Heart right ventricle (tissue), 16 donors: Measurements from ENCODE around the gene ARHGEF12. TPM values are rescaled to one million over a fixed set of nuclear protein-coding genes. Genes with fewer than 3 reads are reported as not detected.

Source experiments
- ATAC-seq, 8 donors: fragments of 200-7000 bp; cut with Tn5 transposase; one replicate each; pipeline ENCODE4 v1.9.1; 2020; ENCODE audit warnings: mild to moderate bottlenecking in 8 of 8, moderate library complexity in 8 of 8, moderate number of reproducible peaks in 1 of 8
- DNase-seq, 2 donors: peaks; one replicate each; pipeline ENCODE4 v3.0.0-alpha.2; 2020
- H3K27ac ChIP-seq, 10 donors: fragments of 200-600 bp; sonication (generic) in 2 of 10; one replicate each; pipeline versions ENCODE4 v1.5.0 to v1.8.0; 2020 to 2022; ENCODE audit warnings: mild to moderate bottlenecking in 3 of 10
- H3K27me3 ChIP-seq, 7 donors: fragments of 200-600 bp; one replicate each; pipeline ENCODE4 v1.8.0; 2021 to 2022; ENCODE audit warnings: mild to moderate bottlenecking in 2 of 7
- H3K36me3 ChIP-seq, 9 donors: fragments of 200-600 bp; sonication (generic) in 1 of 9; one replicate each; pipeline versions ENCODE4 v1.5.0 to v1.8.0; 2020 to 2022; ENCODE audit warnings: mild to moderate bottlenecking in 2 of 9
- H3K4me1 ChIP-seq, 9 donors: fragments of 200-600 bp; sonication (generic) in 1 of 9; one replicate each; pipeline versions ENCODE4 v1.5.0 to v1.8.0; 2020 to 2022; ENCODE audit warnings: mild to moderate bottlenecking in 4 of 9
- H3K4me3 ChIP-seq, 10 donors: fragments of 200-600 bp; sonication (generic) in 2 of 10; one replicate each; pipeline versions ENCODE4 v1.5.0 to v1.8.0; 2020 to 2022; ENCODE audit warnings: mild to moderate bottlenecking in 7 of 10, moderate library complexity in 2 of 10
- H3K9me3 ChIP-seq, 11 donors: fragments of 200-600 bp in 10 of 11; sonication (generic) in 2 of 11; one replicate each; pipeline versions ENCODE4 v1.5.0 to v1.8.0; 2013 to 2022; ENCODE audit warnings: mild to moderate bottlenecking in 2 of 11, control low read depth in 1 of 11, moderate library complexity in 1 of 11
- WGBS, 2 donors: extraction: QIAGEN DNeasy Blood & Tissue Kit; methylation state at CpG; one replicate each; pipeline ENCODE4 v1.1.7; 2013; ENCODE audit warnings: inconsistent platforms in 1 of 2; 5-methylcytosine and 5-hydroxymethylcytosine counted together
- intact Hi-C, 10 donors: fragments of 100-400 bp; cut with DNase I; formaldehyde crosslinking; loops; one replicate each; pipeline versions ENCODE4 v1.11.1 to v1.14.2; 2022
- polyA plus RNA-seq, 2 donors: library from polyadenylated mRNA; stranded (reverse); fragments of 200-250 nt; gene quantifications; one replicate each; pipeline ENCODE4 v1.2.3, GENCODE V29; 2013
- total RNA-seq, 10 donors: library from RNA; stranded (reverse); fragmentation: NEBNext Ultra II Directional in 3 of 10; extraction: Animal tissue kit (Norgen Biotek cat#: 25700) in 3 of 10; gene quantifications; one replicate each; pipeline versions ENCODE4 v1.2.1 to v1.2.4, GENCODE V29; 2021 to 2023
- TF ChIP-seq, protein P1 (sequence below), 9 donors: fragments of 200-600 bp; sonication (generic) in 2 of 9; IDR thresholded peaks; one replicate each; pipeline versions ENCODE4 v1.5.0 to v1.8.0; 2021 to 2022; ENCODE audit warnings: antibody characterized with exemption in 9 of 9, mild to moderate bottlenecking in 5 of 9, moderate library complexity in 1 of 9
- donor health status: Arrhythmogenic right ventricular cardiomyopathy.
- donor health status: ischemic (EF 13 %, LVEDD 7.1; RV severe dilation, severe dysfunction).
- donor health status: healthy with polysubstance abuse.
- donor health status: DM: no; HTN: yes; CAD: no.
- donor health status: DM: no; HTN: no; CAD: no.
- donor health status: ischemic (EF 25% LVEDD 6.9; RV normal size, moderate dysfunction).
- donor health status: ischemic (EF 25% LVEDD 5.7; RV mildly dilated, moderate dysfunction).
- donor health status: healthy.
- donor health status: DM: yes; HTN: yes; CAD: no.
- donor health status: Ischemic cardiomyopathy.
- donor health status: ischemic (EF 35%, LVEDD 5.7; RV mildly dilated, moderate dysfunction).
- donor health status: nonischemic (EF 11% LVEDD 7.7; RV severe dilation, severe dysfunction).
- donor health status: DM: yes; HTN: yes; CAD: no.
- donor health status: PGD.
- donor health status: ischemic (EF 29% LVEDD 5.4; RV normal size, mild dysfunction).
- donor health status: nonischemic (EF 23%, LVEDD 6.1; RV moderate dilation, normal function).

The ARHGEF12 gene
- total and polyA plus RNA-seq, 12 donors: 20.0 to 155 (median 110) TPM

DNA sequence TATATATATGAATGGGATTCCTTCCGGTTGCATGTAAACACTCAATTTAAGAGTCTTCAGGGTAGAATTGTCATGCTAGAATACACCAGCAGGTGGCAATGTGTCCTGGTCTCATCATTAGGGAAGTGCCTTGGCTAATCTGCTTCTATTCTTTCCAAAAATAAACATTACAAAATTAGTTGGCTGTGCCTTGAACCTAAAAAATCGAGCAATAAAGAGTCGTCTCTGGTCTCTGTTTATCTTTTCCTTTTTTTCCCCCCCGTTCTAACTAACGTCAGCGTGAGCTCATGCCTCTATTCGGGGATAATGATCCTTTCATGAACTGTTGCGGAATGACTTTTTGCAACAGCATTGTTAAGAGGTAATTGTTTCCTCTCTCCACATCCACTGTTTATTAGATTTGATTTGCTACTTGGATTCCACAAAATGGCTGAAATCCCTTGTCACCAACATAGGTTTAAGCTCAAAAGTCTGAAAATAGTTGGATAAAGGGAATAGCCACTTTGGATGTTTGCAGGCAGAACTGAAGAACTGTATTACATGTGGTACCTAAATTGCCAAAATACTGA is 1.2 kb upstream of the ARHGEF12 start:
- peak in 1 of 2 donors; percentile 87 for DNase-seq
- peaks cover 0 to 93% (median 0%) of the 10 kb centered on the region in 7 donors for H3K27me3 ChIP-seq
- H3K36me3 ChIP-seq: peaks cover 0 to 19% (median 4%) of the 10 kb centered on the region in 9 donors
- peak; percentile 20 to 68 (median 54) for ATAC-seq
- peak overlapping the region; percentile 91 to 100 (median 99) for H3K27ac ChIP-seq
- peak overlapping the region; percentile 57 to 96 (median 92) for H3K4me3 ChIP-seq
- intact Hi-C loops: loop anchor here in 9 of 10 donors (1.0 to 10.0 kb wide), 10 partner anchors 42 to 350 kb away; no protein-coding TSS in a partner anchor
- WGBS, 2 donors: 0% methylated on average over 8 of the region's 8 CpGs
- TF ChIP-seq, protein P1, sequence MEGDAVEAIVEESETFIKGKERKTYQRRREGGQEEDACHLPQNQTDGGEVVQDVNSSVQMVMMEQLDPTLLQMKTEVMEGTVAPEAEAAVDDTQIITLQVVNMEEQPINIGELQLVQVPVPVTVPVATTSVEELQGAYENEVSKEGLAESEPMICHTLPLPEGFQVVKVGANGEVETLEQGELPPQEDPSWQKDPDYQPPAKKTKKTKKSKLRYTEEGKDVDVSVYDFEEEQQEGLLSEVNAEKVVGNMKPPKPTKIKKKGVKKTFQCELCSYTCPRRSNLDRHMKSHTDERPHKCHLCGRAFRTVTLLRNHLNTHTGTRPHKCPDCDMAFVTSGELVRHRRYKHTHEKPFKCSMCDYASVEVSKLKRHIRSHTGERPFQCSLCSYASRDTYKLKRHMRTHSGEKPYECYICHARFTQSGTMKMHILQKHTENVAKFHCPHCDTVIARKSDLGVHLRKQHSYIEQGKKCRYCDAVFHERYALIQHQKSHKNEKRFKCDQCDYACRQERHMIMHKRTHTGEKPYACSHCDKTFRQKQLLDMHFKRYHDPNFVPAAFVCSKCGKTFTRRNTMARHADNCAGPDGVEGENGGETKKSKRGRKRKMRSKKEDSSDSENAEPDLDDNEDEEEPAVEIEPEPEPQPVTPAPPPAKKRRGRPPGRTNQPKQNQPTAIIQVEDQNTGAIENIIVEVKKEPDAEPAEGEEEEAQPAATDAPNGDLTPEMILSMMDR (IDR thresholded peaks at IDR 0.05): peak; percentile 54 to 81 (median 67)
- no peaks in the 10 kb centered on the region for H3K9me3 ChIP-seq
- peaks cover 4 to 68% (median 56%) of the 10 kb centered on the region in 9 donors for H3K4me1 ChIP-seq

- Histone ChIP-seq H3K27ac (peak overlapping the region; percentile 91 to 100 (median 99)), H3K4me3 (peak overlapping the region; percentile 57 to 96 (median 92)), H3K27me3 (peaks cover 0 to 94% (median 0%) of the 10 kb centered on the region in 7 donors), H3K36me3 (peaks cover 0 to 14% (median 0%) of the 10 kb centered on the region in 9 donors), H3K9me3 (no peaks in the 10 kb centered on the region), H3K4me1 (peaks cover 4 to 74% (median 60%) of the 10 kb centered on the region in 9 donors)
- intact Hi-C loops: loop anchor here in 9 of 10 donors (1.0 to 10.0 kb wide), 10 partner anchors 42 to 349 kb away; no protein-coding TSS in a partner anchor
- TF ChIP-seq, protein P1 (IDR thresholded peaks at IDR 0.05): no peak
- ATAC-seq (peak; percentile 4 to 46 (median 26)), DNase-seq (no peak)
- WGBS, 2 donors: 0 to 1% methylated on average over 19 of the region's 19 CpGs
Measured at GRCh38 chr11:120335556-120335907, 681 bp upstream of the ARHGEF12 start.

DNA sequence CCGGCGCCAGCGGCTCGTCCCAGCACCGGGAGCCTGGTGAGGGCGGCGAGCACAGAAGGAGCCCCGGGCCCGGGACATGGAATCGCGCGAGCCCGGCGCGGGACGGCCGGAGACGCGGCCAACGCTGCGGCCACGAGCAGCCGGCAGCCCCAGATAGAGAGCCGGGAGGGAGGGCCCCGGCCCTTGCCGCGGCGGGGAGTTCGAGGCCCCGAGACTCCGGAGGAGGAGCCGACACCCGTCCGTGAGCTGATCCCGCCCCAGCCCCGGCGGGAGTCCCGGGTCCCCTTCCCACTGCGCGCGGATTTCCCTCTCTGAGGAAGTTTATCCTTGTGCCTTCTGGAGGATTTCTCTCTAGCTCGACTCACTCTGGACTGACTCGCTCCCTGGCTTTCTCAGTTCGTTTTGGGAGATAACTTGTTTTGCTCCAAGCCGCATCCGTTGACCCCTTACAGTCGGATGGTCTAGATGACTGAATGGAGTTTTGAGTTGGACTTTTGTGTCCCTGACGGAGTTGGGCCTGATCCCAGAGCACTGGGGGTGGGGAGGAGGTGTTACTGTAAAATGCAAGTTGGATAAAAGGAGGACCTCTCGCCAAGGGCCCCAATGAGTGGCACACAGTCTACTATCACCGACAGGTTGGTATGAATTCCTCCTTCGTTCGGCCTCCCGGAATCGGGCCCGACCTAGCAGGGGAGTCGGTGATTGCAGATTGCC is 585 bp downstream of the ARHGEF12 start:
- Histone ChIP-seq H3K4me3 (peak overlapping the region; percentile 82 to 99 (median 92)), H3K27me3 (peaks cover 0 to 94% (median 0%) of the 10 kb centered on the region in 7 donors), H3K9me3 (no peaks in the 10 kb centered on the region), H3K36me3 (peaks cover 0 to 1% (median 0%) of the 10 kb centered on the region in 9 donors), H3K27ac (peak overlapping the region; percentile 91 to 100 (median 99)), H3K4me1 (peaks cover 0 to 69% (median 56%) of the 10 kb centered on the region in 9 donors)
- TF ChIP-seq, protein P1 (IDR thresholded peaks at IDR 0.05): no peak
- peak; percentile 6 to 57 (median 26) for ATAC-seq
- intact Hi-C loops: loop anchor here in 9 of 10 donors (2.0 to 10.0 kb wide), 10 partner anchors 41 to 348 kb away; no protein-coding TSS in a partner anchor
- WGBS, 2 donors: 0% methylated on average over 44 to 56 of the region's 56 CpGs
- peak; percentile 59 to 63 for DNase-seq

DNA sequence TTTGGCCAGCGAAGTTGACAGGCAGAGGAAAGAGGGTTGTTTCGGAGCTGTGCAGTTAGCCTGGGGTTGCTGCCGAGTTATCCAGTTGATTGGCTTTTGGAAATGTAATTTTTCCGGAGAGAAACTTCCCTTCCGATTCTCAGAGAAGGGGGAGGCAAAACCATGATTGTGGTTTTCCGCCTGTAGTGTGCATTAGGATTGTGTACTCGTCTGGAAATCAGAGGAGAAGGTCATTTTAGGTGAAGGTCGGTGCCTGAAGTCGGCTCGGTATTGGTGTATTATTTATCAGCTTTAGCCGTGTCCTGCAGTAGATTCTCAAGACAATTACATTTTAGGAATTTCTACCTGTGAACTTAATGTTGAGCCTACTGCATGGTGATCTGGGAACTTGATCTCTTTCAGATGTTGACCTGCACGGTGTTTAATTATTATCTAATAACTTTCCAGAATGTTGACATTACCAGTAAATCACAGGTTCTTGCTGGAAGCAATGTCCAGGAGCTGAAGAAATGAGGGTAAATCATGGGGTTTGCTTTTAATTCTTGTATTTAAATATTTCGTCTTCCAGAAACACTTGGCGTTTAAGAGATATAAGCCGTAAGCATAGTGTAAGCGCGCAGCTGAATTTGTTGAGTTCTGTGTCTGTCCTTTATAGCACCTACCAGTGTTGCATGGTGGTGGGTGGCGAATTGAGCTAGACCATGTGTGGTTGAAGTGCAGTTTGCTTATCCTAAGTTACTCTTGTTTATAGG is 1.3 kb downstream of the ARHGEF12 start:
- H3K4me1 ChIP-seq: peaks cover 0 to 69% (median 56%) of the 10 kb centered on the region in 9 donors
- H3K9me3 ChIP-seq: no peaks in the 10 kb centered on the region
- intact Hi-C loops: loop anchor here in 9 of 10 donors (2.0 to 10.0 kb wide), 10 partner anchors 40 to 347 kb away; no protein-coding TSS in a partner anchor
- H3K36me3 ChIP-seq: no peaks in the 10 kb centered on the region
- peak overlapping the region; percentile 91 to 100 (median 99) for H3K27ac ChIP-seq
- DNase-seq (no peak), ATAC-seq (peak in 1 of 8 donors; percentile 17)
- TF ChIP-seq, protein P1 (IDR thresholded peaks at IDR 0.05): no peak
- 2 to 4% methylated on average over 18 of the region's 18 CpGs for WGBS, 2 donors
- peak overlapping the region; percentile 82 to 99 (median 92) for H3K4me3 ChIP-seq
- peaks cover 0 to 95% (median 0%) of the 10 kb centered on the region in 7 donors for H3K27me3 ChIP-seq
